ENCODE results near the gene CCDC57.

CCDC57 gene

DNA sequence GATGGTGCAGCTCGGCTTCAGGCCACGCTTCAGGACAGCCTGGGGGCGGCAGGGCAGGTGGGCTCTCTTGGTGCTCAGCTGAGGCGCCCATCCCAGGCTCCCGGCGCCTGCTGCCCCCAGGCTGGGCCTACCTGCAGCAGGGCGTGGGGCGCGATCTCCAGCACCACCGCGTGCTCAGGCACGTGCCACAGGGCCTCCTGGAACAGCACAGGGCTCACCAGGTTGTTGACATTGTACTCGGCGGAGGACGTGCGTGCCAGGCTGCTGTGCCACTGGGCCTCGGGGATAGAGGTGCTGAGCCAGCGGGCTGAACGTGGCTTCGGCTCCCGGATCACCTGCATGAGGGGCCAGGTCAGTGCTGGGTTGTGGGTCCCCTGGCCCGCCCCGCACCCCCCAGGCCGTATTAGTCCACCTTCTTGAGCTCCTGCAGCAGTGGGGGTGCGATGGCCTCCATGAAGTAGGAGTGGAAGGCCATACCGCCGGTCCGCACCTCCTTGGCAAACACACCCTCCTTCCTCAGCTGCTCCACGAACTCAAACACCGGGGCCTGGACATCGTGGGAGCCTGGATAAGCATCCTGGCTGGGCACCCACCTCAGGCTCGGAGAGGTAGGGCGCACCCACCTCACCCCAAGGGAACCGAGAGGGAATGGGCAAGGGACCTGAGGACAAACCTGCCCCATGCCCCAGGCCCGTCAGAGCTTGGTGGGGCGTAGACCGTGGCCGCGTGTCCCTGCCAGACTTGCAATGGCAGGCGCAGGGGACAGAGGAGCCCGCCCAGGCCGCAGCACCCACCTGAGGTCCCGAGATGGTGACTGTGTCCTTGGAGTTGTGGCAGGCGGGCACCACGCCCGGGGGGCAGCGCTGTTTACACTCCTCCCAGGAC lies 123.6 kb downstream of the CCDC57 start:
- Mint-ChIP-seq H3K4me3 (no peak overlapping the region), H3K27me3 (no peaks in the 10 kb centered on the region), H3K36me3 (ENCODE audit: low read depth) (peaks cover 100% of the 10 kb centered on the region), H3K4me1 (ENCODE audit: low read depth) (no peaks in the 10 kb centered on the region), H3K9me3 (no peaks in the 10 kb centered on the region), H3K27ac (no peak overlapping the region)
- intact Hi-C loops (cut with micrococcal nuclease): no loop called here

DNA sequence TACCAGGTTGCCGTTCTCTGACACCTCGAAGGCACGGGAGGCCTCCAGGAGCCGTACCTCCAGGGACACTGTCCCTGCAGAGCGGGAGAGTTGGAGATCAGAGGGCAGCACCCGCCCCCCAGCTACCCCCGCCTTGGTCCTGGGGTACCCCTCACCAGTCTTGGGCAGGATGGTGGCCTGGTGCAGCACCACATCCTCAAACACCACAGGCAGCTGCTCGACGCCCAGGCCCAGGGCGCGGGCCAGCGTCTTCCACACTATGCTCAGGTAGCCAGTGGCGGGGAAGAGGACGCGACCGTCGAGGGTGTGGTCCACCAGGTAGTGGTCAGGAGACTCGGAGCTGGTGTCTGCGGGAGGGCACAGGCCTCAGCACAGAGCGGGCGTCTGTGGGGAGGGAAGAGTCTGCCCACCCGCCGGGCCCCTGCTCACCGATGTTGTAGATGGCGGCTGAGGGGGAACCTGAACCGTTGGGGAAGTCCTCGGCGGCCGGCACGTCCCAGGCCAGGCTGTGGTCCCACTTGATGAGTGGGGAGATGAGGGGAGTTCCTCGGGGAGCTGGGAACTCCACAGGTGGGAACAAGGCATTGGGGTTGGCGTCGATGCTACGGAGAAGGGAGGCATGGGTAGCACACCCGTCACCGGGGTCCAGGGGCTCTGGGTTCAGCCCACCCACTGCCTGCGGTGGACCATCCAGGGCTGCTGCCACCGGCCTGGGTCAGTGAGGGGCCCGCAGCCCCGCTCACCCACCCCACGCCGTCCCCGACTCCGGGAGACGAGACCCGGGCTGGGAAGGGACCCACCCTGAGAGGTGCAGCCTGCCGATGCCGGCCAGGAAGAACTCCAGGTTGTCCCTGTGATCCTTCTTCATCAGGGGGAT lies 124.4 kb downstream of the CCDC57 start:
- intact Hi-C loops (cut with micrococcal nuclease): no loop called here
- Mint-ChIP-seq H3K4me3 (no peak overlapping the region), H3K27me3 (no peaks in the 10 kb centered on the region), H3K36me3 (ENCODE audit: low read depth) (peaks cover 100% of the 10 kb centered on the region), H3K9me3 (no peaks in the 10 kb centered on the region), H3K4me1 (ENCODE audit: low read depth) (no peaks in the 10 kb centered on the region), H3K27ac (no peak overlapping the region)

DNA sequence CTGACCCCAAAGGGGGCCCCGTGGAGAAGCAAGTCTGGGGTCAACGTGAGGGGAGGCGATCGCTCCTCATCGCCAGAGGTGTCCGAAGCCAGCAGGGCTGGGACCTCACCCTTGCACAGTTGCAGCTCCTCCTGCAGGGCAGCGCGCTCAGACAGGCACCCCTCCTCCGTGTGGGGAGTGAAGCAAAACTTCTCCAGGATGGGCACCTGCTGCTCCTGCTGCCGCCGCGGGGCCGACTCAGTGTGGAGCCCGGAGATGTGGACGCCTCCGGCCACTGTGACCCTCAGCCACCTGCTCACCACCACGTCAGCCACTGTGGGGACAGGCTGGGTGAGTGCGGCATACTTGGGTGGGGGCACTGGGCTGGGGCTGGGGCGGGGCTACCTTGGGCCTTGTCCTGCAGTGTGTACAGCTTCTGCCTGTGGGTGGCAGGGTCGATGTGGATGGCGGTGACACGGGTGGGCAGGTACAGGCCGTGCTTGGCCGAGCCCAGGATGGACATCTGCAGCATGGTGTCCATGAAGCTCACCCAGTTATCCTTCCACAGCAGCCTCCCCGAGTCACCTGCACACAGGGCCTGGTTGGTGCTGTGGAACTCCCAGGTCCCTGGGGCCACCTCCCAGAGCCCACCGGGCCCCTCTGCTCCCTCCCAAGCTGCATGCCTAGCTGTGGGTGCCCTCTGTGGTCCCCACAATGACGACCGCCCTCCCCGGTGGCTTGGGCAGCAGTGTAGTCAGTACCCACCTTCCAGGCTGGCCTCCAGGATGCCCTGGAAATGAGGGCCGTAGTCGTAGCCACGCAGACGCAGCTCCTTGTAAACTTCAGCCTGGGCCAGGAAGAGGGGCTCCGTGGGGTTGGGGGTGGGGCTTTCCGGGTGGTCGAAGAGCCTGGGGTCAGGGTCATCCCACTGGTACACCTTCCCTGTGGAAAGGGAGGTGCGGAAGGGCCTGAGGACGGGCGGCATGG lies 125.4 kb downstream of the CCDC57 start:
- Mint-ChIP-seq H3K36me3 (ENCODE audit: low read depth) (peaks cover 100% of the 10 kb centered on the region), H3K27me3 (no peaks in the 10 kb centered on the region), H3K4me1 (ENCODE audit: low read depth) (no peaks in the 10 kb centered on the region), H3K9me3 (no peaks in the 10 kb centered on the region), H3K27ac (no peak overlapping the region), H3K4me3 (no peak overlapping the region)
- intact Hi-C loops (cut with micrococcal nuclease): no loop called here

DNA sequence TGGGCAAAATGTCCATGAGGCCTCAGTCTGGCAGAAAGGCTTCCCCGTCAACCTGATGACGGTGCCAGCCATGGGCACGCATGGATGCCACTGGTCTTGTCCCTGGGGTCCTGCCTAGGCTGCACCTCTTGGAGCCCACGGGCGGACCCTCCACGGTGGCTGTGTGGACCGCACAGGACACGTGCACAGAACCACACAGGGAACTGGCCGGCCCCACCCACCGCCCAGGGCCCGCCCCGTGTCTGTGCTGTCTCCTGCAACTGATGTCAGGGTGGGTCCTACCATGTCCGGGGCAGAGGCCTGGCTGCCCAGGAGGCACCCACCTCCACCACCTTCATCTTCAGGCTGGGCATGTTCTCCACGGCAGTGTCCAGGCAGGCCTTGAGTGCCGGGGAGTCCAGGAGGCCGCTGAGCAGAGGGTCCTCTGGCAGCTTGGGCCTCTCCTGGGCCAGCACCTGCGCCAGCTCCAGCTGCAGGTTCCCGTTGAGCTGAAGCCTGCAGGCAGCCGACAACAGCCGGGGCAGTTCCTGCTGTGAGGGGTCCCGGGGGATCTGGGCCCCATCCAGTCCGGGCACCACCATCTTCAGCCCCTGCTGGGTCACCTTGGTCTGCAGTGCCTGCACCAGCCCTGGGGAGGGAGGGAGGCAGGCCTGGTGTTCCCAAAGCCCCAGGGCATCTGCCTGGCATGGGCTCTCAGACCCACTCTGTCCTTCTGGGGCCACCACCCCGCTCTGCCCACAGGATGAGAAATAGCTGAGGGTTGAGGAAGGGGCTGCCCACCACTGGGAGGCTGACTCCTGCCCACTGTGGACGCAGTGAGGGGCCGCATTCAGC lies 126.5 kb downstream of the CCDC57 start:
- Mint-ChIP-seq H3K27ac (no peak overlapping the region), H3K4me1 (ENCODE audit: low read depth) (no peaks in the 10 kb centered on the region), H3K4me3 (no peak overlapping the region), H3K36me3 (ENCODE audit: low read depth) (peaks cover 100% of the 10 kb centered on the region), H3K9me3 (no peaks in the 10 kb centered on the region), H3K27me3 (no peaks in the 10 kb centered on the region)
- intact Hi-C loops (cut with micrococcal nuclease): no loop called here

DNA sequence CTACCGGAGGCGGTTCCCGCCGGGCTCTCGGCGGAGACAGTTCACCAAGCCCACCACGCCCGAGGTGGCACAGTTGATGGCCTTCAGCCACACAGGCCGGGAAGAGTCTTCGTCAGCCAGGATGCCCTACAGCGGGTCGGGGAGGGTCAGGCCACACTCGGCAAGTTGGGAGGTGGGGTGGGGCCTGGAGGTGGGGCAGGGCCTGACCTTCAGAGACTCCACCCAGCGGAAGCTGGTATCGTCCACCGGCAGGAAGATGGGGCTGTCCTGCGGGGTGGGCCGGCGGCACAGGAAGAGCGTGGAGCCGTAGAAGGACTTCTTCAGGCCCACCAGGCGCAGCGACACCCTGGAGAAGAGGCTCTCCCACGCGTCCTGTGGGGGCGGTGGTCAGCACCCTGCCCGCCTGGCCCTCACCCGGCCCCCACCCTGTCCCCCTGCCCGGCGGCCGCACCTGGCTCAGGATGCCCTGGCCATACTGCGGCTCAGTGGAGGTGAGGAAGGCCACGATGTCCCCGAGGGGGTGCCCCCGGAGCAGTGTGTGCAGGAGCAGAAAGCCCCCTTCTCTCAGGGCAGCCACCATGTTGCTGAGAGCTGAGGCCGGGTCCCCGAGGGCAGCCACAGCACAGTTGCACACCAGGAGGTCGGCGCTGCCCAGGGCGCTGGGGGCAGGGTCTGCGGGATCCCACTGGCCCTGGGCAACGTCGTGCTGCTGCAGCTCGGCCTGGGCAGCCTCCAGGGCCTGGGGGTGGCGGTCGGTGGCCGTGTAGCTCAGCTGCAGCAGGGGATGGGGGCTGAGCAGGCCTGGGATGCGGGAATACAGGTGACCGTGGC lies 127.4 kb downstream of the CCDC57 start:
- Mint-ChIP-seq H3K36me3 (ENCODE audit: low read depth) (peaks cover 100% of the 10 kb centered on the region), H3K9me3 (no peaks in the 10 kb centered on the region)
- intact Hi-C loops (cut with micrococcal nuclease): no loop called here

DNA sequence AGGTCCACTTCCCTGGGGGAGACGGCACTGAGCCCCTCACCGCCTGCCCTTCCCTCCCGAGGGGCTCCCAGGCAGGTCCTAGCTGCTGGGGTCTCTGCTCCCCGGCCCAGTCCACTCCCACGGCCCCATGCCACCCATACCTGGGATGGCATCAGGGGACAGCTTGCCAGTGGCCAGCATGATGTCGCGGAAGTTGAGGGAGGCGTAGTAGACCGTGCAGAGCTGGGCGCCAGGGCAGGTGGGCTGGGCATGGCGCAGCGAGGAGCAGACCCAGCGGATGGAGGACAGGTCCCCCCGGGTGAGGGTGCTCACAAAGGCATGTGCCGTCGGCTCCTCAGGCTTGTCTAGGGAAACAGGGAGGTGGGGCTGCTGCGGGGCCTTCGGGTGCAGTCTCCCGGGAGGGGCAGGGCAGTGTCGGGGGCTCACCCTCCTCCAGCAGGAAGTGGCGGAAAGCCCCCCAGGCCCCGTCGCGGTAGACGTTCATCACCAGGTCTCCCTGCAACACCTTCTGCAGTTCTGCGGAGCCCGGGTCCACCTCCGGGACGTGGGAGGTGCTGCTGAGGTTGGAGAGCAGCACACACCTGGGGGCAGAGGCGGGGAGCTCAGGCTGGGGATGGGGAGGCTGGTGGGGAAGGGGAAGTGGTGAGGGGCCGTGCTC lies 128.1 kb downstream of the CCDC57 start:
- no peaks in the 10 kb centered on the region for H3K27me3 Mint-ChIP-seq
- H3K36me3 Mint-ChIP-seq (ENCODE audit: low read depth): peaks cover 100% of the 10 kb centered on the region
- H3K4me3 Mint-ChIP-seq: no peak overlapping the region
- H3K27ac Mint-ChIP-seq: no peak overlapping the region
- H3K4me1 Mint-ChIP-seq (ENCODE audit: low read depth): no peaks in the 10 kb centered on the region
- H3K9me3 Mint-ChIP-seq: no peaks in the 10 kb centered on the region
- intact Hi-C loops (cut with micrococcal nuclease): no loop called here

More for the DNA sequence above, 127.4 kb downstream of the CCDC57 start:
- Mint-ChIP-seq H3K27ac (no peak overlapping the region), H3K27me3 (no peaks in the 10 kb centered on the region), H3K4me3 (no peak overlapping the region), H3K4me1 (ENCODE audit: low read depth) (no peaks in the 10 kb centered on the region)

DNA sequence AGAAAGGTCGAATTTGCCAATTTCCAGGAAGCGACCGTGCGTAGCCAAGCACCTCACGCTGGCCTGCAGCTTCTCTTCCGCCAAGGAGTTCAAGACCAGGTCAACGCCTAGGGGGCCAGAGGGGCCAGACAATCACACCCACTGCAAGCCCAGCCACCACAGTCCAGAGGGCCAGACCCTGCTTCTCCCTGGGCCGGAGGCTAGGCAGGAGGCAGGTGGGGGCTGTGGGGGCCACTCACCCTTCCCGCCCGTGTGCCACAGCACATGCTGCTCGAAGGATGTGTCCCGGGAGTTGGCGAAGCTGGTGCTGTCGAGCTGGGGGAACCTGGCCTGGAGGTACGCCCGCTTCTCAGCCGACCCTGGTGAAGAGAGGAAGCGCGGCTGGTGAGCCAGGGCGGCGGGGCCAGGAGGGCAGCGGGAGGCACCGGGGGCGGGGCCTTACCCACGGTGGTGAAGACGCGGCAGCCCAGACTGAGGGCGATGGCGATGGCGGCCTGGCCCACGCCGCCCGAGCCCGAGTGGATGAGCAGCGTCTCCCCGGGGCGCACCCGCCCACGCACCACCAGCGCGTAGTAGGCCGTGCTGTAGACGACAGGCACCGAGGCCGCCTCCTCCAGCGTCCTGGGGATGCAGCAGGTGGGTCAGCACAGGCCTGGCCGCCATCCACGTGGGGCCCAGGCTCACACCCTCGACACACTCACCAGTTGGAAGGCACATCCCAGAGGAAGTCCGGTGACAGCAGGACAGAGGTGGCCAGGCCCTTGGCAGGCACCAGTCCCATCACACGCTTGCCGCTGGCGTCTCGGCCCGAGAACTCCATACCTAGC lies 128.9 kb downstream of the CCDC57 start:
- H3K9me3 Mint-ChIP-seq: no peaks in the 10 kb centered on the region
- peaks cover 100% of the 10 kb centered on the region for H3K36me3 Mint-ChIP-seq (ENCODE audit: low read depth)
- no peaks in the 10 kb centered on the region for H3K27me3 Mint-ChIP-seq
- no peak overlapping the region for H3K27ac Mint-ChIP-seq
- no peak overlapping the region for H3K4me3 Mint-ChIP-seq
- no peaks in the 10 kb centered on the region for H3K4me1 Mint-ChIP-seq (ENCODE audit: low read depth)
- intact Hi-C loops (cut with micrococcal nuclease): no loop called here

DNA sequence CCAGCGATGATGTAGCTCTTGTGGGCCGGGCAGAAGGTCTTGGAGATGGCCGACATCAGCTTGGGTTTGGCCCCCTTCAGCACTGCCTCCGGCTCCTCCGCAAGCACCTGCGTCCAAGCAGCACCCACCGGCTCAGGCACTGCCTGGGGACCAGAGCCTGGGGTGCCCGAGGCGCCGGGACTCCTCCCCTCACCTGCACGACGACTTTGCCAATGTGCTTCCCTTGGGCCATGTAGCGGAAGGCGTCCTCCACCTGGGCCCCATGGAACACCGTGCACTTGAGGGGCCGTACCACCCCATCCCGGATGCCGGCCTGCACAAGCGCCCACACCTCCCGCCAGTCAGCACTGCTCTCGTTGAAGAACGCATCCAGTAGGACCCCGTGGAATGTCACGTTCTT lies 129.6 kb downstream of the CCDC57 start:
- Mint-ChIP-seq H3K27ac (no peak overlapping the region), H3K9me3 (no peaks in the 10 kb centered on the region), H3K4me3 (no peak overlapping the region), H3K36me3 (ENCODE audit: low read depth) (peaks cover 100% of the 10 kb centered on the region), H3K27me3 (no peaks in the 10 kb centered on the region), H3K4me1 (ENCODE audit: low read depth) (peaks cover 3% of the 10 kb centered on the region)
- intact Hi-C loops (cut with micrococcal nuclease): no loop called here

DNA sequence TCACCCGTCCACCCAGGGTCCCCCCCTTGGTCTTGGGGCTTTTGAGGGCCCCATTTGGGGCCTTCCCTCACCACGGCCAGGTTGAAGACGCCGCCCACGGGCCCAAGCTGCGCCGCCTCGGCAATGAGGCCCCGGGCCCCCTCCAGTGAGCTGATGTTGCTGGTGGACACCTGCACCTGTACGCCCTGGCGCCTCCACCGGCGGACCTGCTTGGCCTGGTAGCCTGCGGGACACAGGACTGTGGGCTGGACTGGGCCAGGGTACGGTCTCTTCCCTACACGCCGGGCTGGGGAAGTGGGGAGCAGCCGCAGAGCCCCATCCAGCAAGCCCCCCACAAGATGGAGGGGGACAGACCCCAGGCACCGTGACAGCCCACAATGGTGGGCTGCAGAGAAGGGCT lies 130.2 kb downstream of the CCDC57 start:
- Mint-ChIP-seq H3K9me3 (no peaks in the 10 kb centered on the region), H3K4me1 (ENCODE audit: low read depth) (peaks cover 5% of the 10 kb centered on the region), H3K27me3 (no peaks in the 10 kb centered on the region), H3K27ac (no peak overlapping the region), H3K4me3 (no peak overlapping the region), H3K36me3 (ENCODE audit: low read depth) (peaks cover 100% of the 10 kb centered on the region)
- intact Hi-C loops (cut with micrococcal nuclease): no loop called here

DNA sequence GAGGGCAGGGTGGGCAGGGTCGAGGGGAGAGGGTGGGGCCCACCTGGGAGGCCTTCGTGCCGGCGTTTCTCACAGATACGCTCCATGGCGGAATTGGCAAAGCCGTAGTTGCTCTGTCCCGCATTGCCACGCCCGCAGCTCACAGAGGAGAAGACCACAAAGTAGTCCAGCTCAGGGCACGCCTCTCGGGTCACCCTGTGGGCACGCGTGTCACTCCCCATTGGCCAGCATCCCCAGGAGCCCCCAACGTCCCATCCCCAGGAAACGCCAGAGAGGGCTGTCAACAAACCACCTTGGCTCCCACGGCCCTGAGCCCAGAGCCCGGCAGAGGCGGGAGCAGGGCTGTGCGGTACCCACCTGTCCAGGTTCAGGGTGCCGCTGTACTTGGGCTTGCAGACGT lies 130.7 kb downstream of the CCDC57 start:
- Mint-ChIP-seq H3K4me3 (no peak overlapping the region), H3K27me3 (no peaks in the 10 kb centered on the region), H3K27ac (no peak overlapping the region), H3K36me3 (ENCODE audit: low read depth) (peaks cover 98% of the 10 kb centered on the region), H3K4me1 (ENCODE audit: low read depth) (peaks cover 5% of the 10 kb centered on the region), H3K9me3 (no peaks in the 10 kb centered on the region)
- intact Hi-C loops (cut with micrococcal nuclease): no loop called here

DNA sequence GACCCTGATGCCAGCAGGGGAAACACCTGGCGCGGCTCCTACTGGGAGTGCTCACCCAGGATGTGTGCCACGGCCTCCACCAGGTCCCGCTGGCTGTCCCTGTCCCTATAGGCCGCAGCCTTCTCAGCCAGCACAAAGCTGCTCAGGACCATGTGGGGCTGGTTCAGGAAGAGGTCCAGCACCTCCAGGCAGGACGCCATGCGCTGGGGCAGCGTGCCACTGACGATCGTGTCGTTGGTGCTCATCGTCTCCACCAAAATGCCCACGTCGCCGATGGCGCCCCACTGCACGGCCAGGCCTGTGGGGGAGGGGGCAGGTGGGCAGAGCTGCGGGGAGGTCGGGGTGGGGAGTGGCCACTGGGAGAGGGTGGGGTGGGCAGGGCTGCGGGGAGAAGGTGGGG lies 131.1 kb downstream of the CCDC57 start:
- Mint-ChIP-seq H3K9me3 (no peaks in the 10 kb centered on the region), H3K36me3 (ENCODE audit: low read depth) (peaks cover 94% of the 10 kb centered on the region), H3K4me3 (no peak overlapping the region), H3K27ac (no peak overlapping the region), H3K4me1 (ENCODE audit: low read depth) (peaks cover 5% of the 10 kb centered on the region), H3K27me3 (peaks cover under 1% of the 10 kb centered on the region)
- intact Hi-C loops (cut with micrococcal nuclease): no loop called here
